ENCODE measurements around the gene ATG2A. TPM values are rescaled to one million over a fixed set of nuclear protein-coding genes. Genes with fewer than 3 reads are reported as not detected.

ATG2A gene
- total and polyA plus RNA-seq, 2 of the 8 experiments (the other 6 are each of a cell fraction or from before 2014, with no cell fraction given): 12.1 to 22.1 TPM

DNA sequence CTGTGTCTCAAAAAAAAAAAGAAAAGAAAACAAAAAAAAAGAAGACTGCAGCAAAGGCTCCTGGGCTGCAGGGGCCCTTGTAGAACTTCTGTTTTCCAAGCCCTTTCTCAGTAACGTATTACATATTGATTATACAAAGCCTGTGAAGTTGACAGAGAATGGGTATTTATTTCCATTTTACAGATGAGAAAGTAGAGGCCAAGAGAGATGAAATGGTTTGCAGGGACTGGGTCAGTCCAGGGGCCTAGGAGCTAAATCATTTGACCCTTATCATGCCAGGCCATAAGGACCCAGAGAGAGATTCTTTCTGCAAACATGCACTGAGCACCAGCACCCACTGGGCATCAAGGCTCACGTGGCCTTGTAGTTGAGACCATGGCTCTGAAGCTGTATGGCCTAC lies 11.9 kb upstream of the ATG2A start (continued):
- TF ChIP-seq, protein P1, sequence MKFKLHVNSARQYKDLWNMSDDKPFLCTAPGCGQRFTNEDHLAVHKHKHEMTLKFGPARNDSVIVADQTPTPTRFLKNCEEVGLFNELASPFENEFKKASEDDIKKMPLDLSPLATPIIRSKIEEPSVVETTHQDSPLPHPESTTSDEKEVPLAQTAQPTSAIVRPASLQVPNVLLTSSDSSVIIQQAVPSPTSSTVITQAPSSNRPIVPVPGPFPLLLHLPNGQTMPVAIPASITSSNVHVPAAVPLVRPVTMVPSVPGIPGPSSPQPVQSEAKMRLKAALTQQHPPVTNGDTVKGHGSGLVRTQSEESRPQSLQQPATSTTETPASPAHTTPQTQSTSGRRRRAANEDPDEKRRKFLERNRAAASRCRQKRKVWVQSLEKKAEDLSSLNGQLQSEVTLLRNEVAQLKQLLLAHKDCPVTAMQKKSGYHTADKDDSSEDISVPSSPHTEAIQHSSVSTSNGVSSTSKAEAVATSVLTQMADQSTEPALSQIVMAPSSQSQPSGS (IDR thresholded peaks at IDR 0.05; ENCODE audit: low read length): no peak
- TF ChIP-seq FOSL1 (IDR thresholded peaks at IDR 0.05; ENCODE audit: insufficient read depth, low read depth, low read length): no peak
- TF ChIP-seq JUND (IDR thresholded peaks at IDR 0.05; ENCODE audit: low read length): no peak
